Hepatocyte (in vitro differentiated cells): Measurements from ENCODE around the gene NCAPG2.

Experiments used
- CTCF ChIP-seq: fragments of 200-600 bp; sonication (generic); IDR thresholded peaks from 2 replicates; pipeline ENCODE4 v1.5.1; 2016; ENCODE audit warnings: antibody characterized with exemption, mild to moderate bottlenecking; ENCODE audit not compliant: poor library complexity
- EZH2 ChIP-seq: fragments of 200-600 bp; sonication (generic); IDR thresholded peaks from 2 replicates; pipeline ENCODE4 v1.6.1; 2016; ENCODE audit warnings: antibody characterized with exemption, mild to moderate bottlenecking, borderline replicate concordance

- TF ChIP-seq EZH2 = no peak
- TF ChIP-seq CTCF = no peak
Observed at GRCh38 chr7:158750702-158751101, 46.1 kb upstream of the NCAPG2 start.
